Ectodermal cell (in vitro differentiated cells): ENCODE data around the gene PARP14. TPM values are rescaled to one million over a fixed set of nuclear protein-coding genes. Genes with fewer than 3 reads are reported as not detected.
"Not testable (repeated sequence)": the region's sequence is repeated elsewhere in the genome, so short reads cannot be mapped to it uniquely, and the experiment has no call there.

Experiments
- H3K27ac ChIP-seq: 2 replicates; pipeline ENCODE4 v1.7.0; 2013; ENCODE audit warnings: mild to moderate bottlenecking, low read depth, low read length; ENCODE audit not compliant: insufficient read depth, poor library complexity, severe bottlenecking
- H3K27me3 ChIP-seq: 2 replicates; pipeline ENCODE4 v1.7.0; 2013; ENCODE audit warnings: mild to moderate bottlenecking, low read length; ENCODE audit not compliant: insufficient read depth, control insufficient read depth, poor library complexity, severe bottlenecking
- H3K36me3 ChIP-seq: one replicate; pipeline ENCODE4 v1.7.0; 2013; ENCODE audit warnings: low read length; ENCODE audit not compliant: control insufficient read depth, insufficient read depth
- H3K4me1 ChIP-seq: one replicate; pipeline ENCODE4 v1.7.0; 2013; ENCODE audit warnings: low read length; ENCODE audit not compliant: control insufficient read depth, insufficient read depth
- H3K4me3 ChIP-seq: 2 replicates; pipeline ENCODE4 v1.7.0; 2013; ENCODE audit warnings: low read depth, low read length, control low read depth; ENCODE audit not compliant: insufficient read depth
- H3K9me3 ChIP-seq: 2 replicates; pipeline ENCODE4 v1.7.0; 2013; ENCODE audit warnings: mild to moderate bottlenecking, low read length, moderate library complexity; ENCODE audit not compliant: control insufficient read depth
- WGBS, 2 experiments: methylation state at CpG; one replicate each; pipeline ENCODE4 v1.1.7; 2013; ENCODE audit warnings: missing lambda C conversion rate in 2 of 2; 5-methylcytosine and 5-hydroxymethylcytosine counted together
- polyA plus RNA-seq, 4 experiments: library from polyadenylated mRNA; stranded (reverse); fragments of 50-300 nt; gene quantifications; one replicate each; pipeline ENCODE4 v1.2.3, GENCODE V29; 2013

PARP14 gene, protein sequence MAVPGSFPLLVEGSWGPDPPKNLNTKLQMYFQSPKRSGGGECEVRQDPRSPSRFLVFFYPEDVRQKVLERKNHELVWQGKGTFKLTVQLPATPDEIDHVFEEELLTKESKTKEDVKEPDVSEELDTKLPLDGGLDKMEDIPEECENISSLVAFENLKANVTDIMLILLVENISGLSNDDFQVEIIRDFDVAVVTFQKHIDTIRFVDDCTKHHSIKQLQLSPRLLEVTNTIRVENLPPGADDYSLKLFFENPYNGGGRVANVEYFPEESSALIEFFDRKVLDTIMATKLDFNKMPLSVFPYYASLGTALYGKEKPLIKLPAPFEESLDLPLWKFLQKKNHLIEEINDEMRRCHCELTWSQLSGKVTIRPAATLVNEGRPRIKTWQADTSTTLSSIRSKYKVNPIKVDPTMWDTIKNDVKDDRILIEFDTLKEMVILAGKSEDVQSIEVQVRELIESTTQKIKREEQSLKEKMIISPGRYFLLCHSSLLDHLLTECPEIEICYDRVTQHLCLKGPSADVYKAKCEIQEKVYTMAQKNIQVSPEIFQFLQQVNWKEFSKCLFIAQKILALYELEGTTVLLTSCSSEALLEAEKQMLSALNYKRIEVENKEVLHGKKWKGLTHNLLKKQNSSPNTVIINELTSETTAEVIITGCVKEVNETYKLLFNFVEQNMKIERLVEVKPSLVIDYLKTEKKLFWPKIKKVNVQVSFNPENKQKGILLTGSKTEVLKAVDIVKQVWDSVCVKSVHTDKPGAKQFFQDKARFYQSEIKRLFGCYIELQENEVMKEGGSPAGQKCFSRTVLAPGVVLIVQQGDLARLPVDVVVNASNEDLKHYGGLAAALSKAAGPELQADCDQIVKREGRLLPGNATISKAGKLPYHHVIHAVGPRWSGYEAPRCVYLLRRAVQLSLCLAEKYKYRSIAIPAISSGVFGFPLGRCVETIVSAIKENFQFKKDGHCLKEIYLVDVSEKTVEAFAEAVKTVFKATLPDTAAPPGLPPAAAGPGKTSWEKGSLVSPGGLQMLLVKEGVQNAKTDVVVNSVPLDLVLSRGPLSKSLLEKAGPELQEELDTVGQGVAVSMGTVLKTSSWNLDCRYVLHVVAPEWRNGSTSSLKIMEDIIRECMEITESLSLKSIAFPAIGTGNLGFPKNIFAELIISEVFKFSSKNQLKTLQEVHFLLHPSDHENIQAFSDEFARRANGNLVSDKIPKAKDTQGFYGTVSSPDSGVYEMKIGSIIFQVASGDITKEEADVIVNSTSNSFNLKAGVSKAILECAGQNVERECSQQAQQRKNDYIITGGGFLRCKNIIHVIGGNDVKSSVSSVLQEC (N-terminal part only)
- polyA plus RNA-seq (2013, experiment 1 of 4): 3.9 TPM
- polyA plus RNA-seq (2013, experiment 2 of 4): 3.8 TPM
- 3.4 TPM for polyA plus RNA-seq (2013, experiment 3 of 4)
- 3.0 TPM for polyA plus RNA-seq (2013, experiment 4 of 4)

DNA sequence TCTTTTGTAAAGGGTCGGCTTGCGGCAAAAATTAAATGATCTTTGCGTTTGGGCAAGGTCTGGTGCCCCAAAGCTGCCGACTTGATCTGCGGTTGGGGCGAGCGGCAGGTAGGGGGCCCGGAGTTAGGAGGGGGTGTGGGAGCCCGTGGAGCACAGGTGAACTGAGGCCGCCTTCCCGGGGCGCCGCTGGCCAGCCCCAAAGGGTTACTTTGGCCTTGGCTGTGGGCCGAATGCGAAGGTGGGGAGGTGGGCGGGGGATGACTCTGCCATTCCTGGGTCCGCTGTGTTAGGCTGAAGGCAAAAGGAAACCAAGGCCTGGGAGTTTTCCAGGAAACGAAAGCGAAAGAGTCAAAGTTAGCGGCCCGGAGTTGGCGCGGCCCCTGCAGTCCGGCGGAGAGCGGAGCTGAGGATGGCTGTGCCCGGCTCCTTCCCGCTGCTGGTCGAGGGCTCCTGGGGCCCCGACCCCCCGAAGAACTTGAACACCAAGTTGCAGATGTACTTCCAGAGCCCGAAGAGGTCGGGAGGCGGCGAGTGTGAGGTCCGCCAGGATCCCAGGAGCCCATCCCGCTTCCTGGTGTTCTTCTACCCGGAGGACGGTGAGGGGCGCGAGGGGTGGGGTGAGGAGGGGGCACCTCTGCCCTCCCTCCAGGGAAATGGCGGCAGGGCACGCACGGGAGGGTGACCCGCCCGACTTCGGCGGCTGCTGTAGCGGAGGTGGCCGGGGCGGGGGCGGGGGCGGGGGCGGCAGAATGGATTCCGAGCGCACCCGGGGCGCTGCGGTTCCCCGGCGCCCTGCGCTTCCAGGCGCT is at the start of gene PARP14:
Gene PARP14 (plus strand): TSS at position 365 of the 809 bp plus-strand sequence. CDS start 45 bp downstream, at position 410.
- Histone ChIP-seq H3K36me3 (no peaks in the 10 kb centered on the region), H3K4me1 (no peaks in the 10 kb centered on the region), H3K9me3 (no peaks in the 10 kb centered on the region), H3K27me3 (peaks cover 27% of the 10 kb centered on the region), H3K27ac (no peak within 1 kb of the TSS), H3K4me3 (peak within 1 kb of the TSS; percentile 68)
- 4 to 5% methylated on average over 63 of the region's 63 CpGs for WGBS, 2 experiments

DNA sequence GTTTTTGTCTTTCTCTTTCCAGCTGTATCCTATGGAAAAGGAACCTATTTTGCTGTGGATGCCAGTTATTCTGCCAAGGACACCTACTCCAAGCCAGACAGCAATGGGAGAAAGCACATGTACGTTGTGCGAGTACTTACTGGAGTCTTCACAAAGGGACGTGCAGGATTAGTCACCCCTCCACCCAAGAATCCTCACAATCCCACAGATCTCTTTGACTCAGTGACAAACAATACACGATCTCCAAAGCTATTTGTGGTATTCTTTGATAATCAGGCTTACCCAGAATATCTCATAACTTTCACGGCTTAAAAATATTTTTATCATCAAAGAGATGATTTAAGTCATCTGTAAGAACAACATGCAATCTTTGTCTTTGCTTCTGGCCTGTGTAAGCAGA is 44.9 kb upstream of the PARP14 start:
- WGBS, 2 experiments: 87 to 92% methylated on average over 5 of the region's 5 CpGs
- no peaks in the 10 kb centered on the region for H3K9me3 ChIP-seq
- H3K36me3 ChIP-seq: no peaks in the 10 kb centered on the region
- H3K4me1 ChIP-seq: no peaks in the 10 kb centered on the region
- no peaks in the 10 kb centered on the region for H3K27me3 ChIP-seq
- H3K27ac ChIP-seq: no peak overlapping the region
- no peak overlapping the region for H3K4me3 ChIP-seq

DNA sequence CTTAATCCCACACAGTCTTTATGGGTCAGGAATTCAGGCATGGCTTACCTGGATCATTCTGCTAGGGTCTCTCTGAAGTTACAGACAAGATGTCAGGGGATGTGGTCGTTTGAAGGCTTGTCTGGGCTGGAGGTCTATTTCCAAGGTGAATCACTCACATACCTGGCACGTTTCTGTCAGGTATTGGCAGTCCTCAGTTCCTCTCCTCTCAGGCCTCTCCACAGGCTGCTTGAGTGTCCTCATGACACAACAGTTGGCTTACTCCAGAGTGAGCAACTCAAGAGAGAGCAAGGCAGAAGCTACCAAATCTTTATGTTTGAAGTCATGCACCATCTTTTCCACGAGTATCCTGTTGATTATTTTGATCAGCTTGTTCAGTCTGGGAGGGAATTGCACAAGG is 43.9 kb upstream of the PARP14 start:
- Histone ChIP-seq H3K9me3 (no peaks in the 10 kb centered on the region), H3K27me3 (no peaks in the 10 kb centered on the region), H3K36me3 (no peaks in the 10 kb centered on the region), H3K4me3 (no peak overlapping the region), H3K4me1 (no peaks in the 10 kb centered on the region), H3K27ac (no peak overlapping the region)
- 78 to 85% methylated on average over 3 of the region's 3 CpGs for WGBS, 2 experiments

DNA sequence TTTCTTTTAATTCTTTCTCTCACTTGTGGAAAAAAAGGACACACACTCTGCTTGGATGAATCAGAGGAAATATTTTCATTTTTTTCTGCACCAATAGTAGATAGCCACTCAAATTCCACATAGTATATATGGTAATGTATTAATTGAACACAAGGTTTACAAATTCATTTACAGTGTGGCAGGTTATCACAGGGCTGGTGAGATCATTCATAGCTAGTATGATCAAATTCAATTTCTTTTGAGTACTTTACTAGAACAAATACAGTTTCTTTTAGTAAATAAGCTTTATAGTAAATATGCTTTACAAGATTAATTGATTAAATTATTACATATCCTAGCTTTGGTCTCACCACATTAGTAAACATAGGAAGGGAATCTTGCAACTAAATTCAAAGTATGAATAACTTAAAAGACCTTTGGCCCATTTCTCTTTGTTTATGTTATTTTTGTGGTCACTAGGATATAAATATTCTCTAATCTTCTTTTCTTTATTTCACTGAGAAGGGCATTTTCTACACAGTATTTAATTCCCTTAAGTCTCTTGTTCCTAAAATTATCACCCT is 40.1 kb upstream of the PARP14 start:
- no peaks in the 10 kb centered on the region for H3K4me1 ChIP-seq
- H3K27ac ChIP-seq: no peak overlapping the region
- H3K9me3 ChIP-seq: no peaks in the 10 kb centered on the region
- no peak overlapping the region for H3K4me3 ChIP-seq
- H3K36me3 ChIP-seq: no peaks in the 10 kb centered on the region
- no peaks in the 10 kb centered on the region for H3K27me3 ChIP-seq

DNA sequence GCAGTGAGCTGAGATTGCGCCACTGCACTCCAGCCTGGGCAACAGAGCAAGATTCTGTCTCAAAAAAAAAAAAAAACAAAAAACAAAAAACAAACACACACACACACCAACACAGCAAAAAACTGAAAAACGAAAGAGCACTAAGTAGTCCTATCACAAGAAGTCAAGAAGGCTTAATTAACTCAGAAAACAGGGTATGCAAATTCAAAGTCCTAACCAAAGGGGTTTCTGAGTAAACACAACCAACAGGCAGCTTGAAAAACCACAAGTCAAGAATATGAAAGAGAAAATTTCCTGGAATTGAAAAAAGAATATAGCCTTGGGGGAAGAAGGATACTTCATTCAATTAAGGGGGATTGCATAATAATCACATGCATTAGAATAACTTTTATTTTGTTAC is 37.7 kb upstream of the PARP14 start:
- H3K9me3 ChIP-seq: no peaks in the 10 kb centered on the region
- H3K36me3 ChIP-seq: no peaks in the 10 kb centered on the region
- no peaks in the 10 kb centered on the region for H3K4me1 ChIP-seq
- no peaks in the 10 kb centered on the region for H3K27me3 ChIP-seq
- H3K27ac ChIP-seq: no peak overlapping the region
- H3K4me3 ChIP-seq: no peak overlapping the region
- 92 to 95% methylated on average over 2 of the region's 2 CpGs for WGBS, 2 experiments

DNA sequence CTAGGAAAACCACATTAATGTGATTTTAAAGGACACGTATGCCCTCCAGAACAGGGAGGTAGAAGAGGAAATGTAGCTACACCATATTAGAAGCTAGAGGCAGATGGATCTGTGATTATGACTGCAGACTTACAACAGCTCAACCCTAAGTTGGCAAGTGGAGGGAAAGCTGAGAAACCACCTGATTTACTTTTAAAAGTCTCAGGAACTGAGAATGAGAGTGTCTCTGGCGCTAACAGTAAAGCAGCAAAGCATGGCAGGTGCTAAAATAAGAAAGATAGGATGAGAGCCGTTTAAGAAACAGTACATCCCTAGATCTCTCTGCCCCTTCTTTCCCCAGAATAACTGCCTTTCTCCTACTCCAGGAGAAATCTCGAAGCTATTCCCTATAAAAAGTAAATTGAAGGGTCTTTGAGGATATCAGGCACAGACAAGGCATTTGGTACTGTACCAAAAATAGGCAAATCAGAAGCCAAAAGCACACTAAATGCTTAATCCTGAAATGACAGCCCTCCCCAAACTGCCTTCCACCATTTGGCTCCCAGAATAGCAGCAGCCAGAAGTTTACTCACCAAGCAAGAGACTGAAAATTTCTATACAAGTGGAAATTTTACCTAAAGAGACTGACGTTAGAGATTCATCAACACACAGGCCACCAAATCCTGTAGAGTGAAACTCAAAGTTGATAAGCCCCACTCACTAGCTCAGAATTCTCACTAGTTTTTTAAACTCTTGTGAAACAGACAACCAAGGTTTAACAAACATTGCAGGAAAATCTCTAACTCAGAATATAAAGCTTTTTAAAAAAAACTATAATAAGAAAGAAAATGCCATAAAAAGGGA is 34.3 kb upstream of the PARP14 start:
- H3K4me1 ChIP-seq: no peaks in the 10 kb centered on the region
- H3K27ac ChIP-seq: no peak overlapping the region
- no peaks in the 10 kb centered on the region for H3K27me3 ChIP-seq
- H3K36me3 ChIP-seq: no peaks in the 10 kb centered on the region
- H3K4me3 ChIP-seq: no peak overlapping the region
- H3K9me3 ChIP-seq: no peaks in the 10 kb centered on the region
- 84% methylated on average over 4 to 5 of the region's 5 CpGs for WGBS, 2 experiments

DNA sequence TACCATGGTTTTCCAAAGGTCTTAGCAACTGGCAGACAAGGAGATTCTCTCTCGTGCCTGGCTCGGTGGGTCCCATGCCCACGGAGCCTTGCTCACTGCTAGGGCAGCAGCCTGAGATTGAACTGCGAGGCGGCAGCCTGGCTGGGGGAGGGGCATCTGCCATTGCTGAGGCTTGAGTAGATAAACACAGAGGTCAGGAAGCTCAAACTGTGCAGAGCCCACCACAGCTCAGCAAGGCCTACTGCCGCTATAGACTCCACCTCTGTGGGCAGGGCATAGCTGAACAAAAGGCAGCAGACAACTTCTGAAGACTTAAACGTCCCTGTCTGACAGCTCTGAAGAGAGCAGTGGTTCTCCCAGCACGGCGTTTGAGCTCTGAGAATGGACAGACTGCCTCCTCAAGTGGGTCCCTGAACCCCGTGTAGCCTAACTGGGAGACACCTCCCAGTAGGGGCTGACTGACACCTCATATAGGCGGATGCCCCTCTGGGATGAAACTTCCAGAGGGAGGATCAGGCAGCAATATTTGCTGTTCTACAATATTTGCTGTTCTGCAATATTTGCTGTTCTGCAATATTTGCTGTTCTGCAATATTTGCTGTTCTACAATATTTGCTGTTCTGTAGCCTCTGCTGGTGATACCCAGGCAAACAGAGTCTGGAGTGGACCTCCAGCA is 29.3 kb upstream of the PARP14 start:
- not testable (repeated sequence) for H3K9me3 ChIP-seq, H3K4me1 ChIP-seq, H3K27me3 ChIP-seq, H3K36me3 ChIP-seq, H3K27ac ChIP-seq, H3K4me3 ChIP-seq
- WGBS, 2 experiments: 66 to 68% methylated on average over 11 of the region's 11 CpGs

DNA sequence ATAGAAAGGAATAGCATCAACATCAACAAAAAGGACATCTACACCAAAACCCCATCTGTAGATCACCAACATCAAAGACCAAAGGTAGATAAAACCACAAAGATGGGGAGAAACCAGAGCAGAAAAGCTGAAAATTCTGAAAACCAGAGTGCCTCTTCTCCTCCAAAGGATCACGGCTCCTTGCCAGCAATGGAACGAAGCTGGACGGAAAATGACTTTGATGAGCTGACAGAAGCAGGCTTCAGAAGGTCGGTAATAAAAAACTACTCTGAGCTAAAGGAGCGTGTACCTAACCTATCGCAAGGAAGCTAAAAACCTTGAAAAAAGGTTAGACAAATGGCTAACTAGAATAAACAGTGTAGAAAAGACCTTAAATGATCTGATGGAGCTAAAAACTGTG is 28.7 kb upstream of the PARP14 start:
- H3K4me1 ChIP-seq, H3K36me3 ChIP-seq, H3K27ac ChIP-seq, H3K9me3 ChIP-seq, H3K27me3 ChIP-seq, H3K4me3 ChIP-seq: not testable (repeated sequence)
- WGBS, 2 experiments: 87 to 88% methylated on average over 6 of the region's 6 CpGs
